Hepatocyte (in vitro differentiated cells): Measurements from ENCODE around the gene TAF6. TPM values are rescaled to one million over a fixed set of nuclear protein-coding genes. Genes with fewer than 3 reads are reported as not detected.

ENCODE experiments used
- DNase-seq: peaks from one replicate; pipeline ENCODE4 v3.0.0-alpha.2; 2016; ENCODE audit warnings: low spot score
- H2AFZ ChIP-seq: fragments of 200-600 bp; sonication (generic); 2 replicates; pipeline ENCODE4 v1.6.0; 2016; ENCODE audit warnings: antibody characterized with exemption, mild to moderate bottlenecking
- H3K27ac ChIP-seq: fragments of 200-600 bp; sonication (generic); 2 replicates; pipeline ENCODE4 v1.5.1; 2016; ENCODE audit warnings: mild to moderate bottlenecking
- H3K27me3 ChIP-seq: fragments of 200-600 bp; sonication (generic); 2 replicates; pipeline ENCODE4 v1.6.1; 2016
- H3K36me3 ChIP-seq: fragments of 200-600 bp; sonication (generic); replicated peaks from 2 replicates; pipeline ENCODE4 v1.5.1; 2016; ENCODE audit warnings: low read depth; ENCODE audit not compliant: insufficient read depth
- H3K4me1 ChIP-seq: fragments of 200-600 bp; sonication (generic); 2 replicates; pipeline ENCODE4 v1.5.1; 2016; ENCODE audit warnings: mild to moderate bottlenecking, moderate library complexity; ENCODE audit not compliant: insufficient read depth
- H3K4me2 ChIP-seq: fragments of 200-600 bp; sonication (generic); 2 replicates; pipeline ENCODE4 v1.6.0; 2016
- H3K4me3 ChIP-seq: fragments of 200-600 bp; sonication (generic); 2 replicates; pipeline ENCODE4 v1.5.1; 2016; ENCODE audit warnings: mild to moderate bottlenecking
- H3K79me2 ChIP-seq: fragments of 200-600 bp; sonication (generic); 2 replicates; pipeline ENCODE4 v1.6.0; 2017; ENCODE audit warnings: mild to moderate bottlenecking
- H3K9me2 ChIP-seq: fragments of 200-600 bp; sonication (generic); replicated peaks from 2 replicates; pipeline ENCODE4 v1.6.0; 2017; ENCODE audit warnings: mild to moderate bottlenecking; ENCODE audit not compliant: insufficient read depth
- H3K9me3 ChIP-seq: fragments of 200-600 bp; sonication (generic); 2 replicates; pipeline ENCODE4 v1.5.1; 2016; ENCODE audit warnings: low read depth, mild to moderate bottlenecking
- H4K20me1 ChIP-seq: fragments of 200-600 bp; sonication (generic); 2 replicates; pipeline ENCODE4 v1.6.0; 2016; ENCODE audit warnings: mild to moderate bottlenecking; ENCODE audit not compliant: insufficient read depth, poor library complexity, severe bottlenecking
- EZH2 ChIP-seq: fragments of 200-600 bp; sonication (generic); IDR thresholded peaks from 2 replicates; pipeline ENCODE4 v1.6.1; 2016; ENCODE audit warnings: antibody characterized with exemption, mild to moderate bottlenecking, borderline replicate concordance
- EZH2phosphoT487 ChIP-seq: fragments of 200-600 bp; sonication (generic); IDR thresholded peaks from one replicate; pipeline ENCODE4 v1.6.1; 2018; ENCODE audit warnings: antibody characterized with exemption, mild to moderate bottlenecking, low read depth, moderate library complexity; ENCODE audit not compliant: unreplicated experiment, severe bottlenecking
- WGBS: methylation state at CpG from one replicate; pipeline ENCODE4 v1.1.6; 2016; ENCODE audit warnings: low lambda C conversion rate; ENCODE audit errors: missing lambda C conversion rate; 5-methylcytosine and 5-hydroxymethylcytosine counted together
- polyA plus RNA-seq: library from polyadenylated mRNA; unstranded; fragments of >200 nt; fragmentation: Nextera tagmentation; extraction: Ambion mirVana; gene quantifications from 2 replicates; pipeline ENCODE4 v1.2.1, GENCODE V29; 2016
- total RNA-seq: library from RNA; depleted of rRNA; stranded (reverse); fragments of >200 nt; gene quantifications from 2 replicates; pipeline ENCODE4 v1.2.3, GENCODE V29; 2014
- TF ChIP-seq, protein P1 (sequence below): fragments of 200-600 bp; sonication (generic); IDR thresholded peaks from 2 replicates; pipeline ENCODE4 v1.5.1; 2016; ENCODE audit warnings: antibody characterized with exemption, mild to moderate bottlenecking; ENCODE audit not compliant: poor library complexity

The TAF6 gene
- total and polyA plus RNA-seq, 2 experiments from 2014 or later: 29.2 to 44.2 TPM

DNA sequence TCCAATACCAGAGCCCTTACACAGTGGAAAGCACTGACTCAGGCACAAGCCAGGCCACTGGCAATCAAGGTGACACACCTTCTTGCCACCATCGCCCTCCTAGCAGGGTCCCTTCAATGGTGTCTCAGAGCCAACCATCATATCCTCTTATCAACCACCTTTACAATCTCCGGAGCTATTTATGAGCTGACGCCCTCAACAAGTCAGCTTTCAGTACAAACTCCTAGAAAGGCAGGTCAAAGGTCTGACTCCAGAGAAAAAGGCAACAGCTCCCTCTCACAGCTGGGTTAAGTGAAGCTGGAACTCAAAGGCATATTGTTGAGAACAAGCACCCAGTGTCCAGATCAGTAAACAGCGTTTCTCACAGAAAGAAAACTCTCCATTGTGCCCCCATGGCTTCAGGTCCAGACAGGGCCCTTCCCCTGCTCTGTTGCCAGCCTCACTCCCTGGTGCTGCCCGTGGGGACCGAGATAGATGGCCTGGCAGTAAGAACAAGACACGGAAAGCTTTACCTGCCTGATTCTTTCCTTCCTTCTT lies 40.1 kb downstream of the TAF6 start:
- Histone ChIP-seq H3K4me1 (peaks cover 35% of the 10 kb centered on the region), H3K36me3 (peaks cover 24% of the 10 kb centered on the region), H3K9me3 (peaks cover 5% of the 10 kb centered on the region), H3K4me2 (peak overlapping the region; percentile 90), H3K4me3 (peak overlapping the region; percentile 77), H2AFZ (no peak overlapping the region), H4K20me1 (peaks cover 17% of the 10 kb centered on the region), H3K79me2 (peaks cover 72% of the 10 kb centered on the region), H3K27me3 (no peaks in the 10 kb centered on the region), H3K9me2 (no peaks in the 10 kb centered on the region), H3K27ac (peak overlapping the region; percentile 92)
- TF ChIP-seq EZH2: no peak
- TF ChIP-seq EZH2phosphoT487: no peak
- TF ChIP-seq, protein P1, sequence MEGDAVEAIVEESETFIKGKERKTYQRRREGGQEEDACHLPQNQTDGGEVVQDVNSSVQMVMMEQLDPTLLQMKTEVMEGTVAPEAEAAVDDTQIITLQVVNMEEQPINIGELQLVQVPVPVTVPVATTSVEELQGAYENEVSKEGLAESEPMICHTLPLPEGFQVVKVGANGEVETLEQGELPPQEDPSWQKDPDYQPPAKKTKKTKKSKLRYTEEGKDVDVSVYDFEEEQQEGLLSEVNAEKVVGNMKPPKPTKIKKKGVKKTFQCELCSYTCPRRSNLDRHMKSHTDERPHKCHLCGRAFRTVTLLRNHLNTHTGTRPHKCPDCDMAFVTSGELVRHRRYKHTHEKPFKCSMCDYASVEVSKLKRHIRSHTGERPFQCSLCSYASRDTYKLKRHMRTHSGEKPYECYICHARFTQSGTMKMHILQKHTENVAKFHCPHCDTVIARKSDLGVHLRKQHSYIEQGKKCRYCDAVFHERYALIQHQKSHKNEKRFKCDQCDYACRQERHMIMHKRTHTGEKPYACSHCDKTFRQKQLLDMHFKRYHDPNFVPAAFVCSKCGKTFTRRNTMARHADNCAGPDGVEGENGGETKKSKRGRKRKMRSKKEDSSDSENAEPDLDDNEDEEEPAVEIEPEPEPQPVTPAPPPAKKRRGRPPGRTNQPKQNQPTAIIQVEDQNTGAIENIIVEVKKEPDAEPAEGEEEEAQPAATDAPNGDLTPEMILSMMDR: no peak
- peak; percentile 69 for DNase-seq
- 75% methylated on average over 7 of the region's 7 CpGs for WGBS

DNA sequence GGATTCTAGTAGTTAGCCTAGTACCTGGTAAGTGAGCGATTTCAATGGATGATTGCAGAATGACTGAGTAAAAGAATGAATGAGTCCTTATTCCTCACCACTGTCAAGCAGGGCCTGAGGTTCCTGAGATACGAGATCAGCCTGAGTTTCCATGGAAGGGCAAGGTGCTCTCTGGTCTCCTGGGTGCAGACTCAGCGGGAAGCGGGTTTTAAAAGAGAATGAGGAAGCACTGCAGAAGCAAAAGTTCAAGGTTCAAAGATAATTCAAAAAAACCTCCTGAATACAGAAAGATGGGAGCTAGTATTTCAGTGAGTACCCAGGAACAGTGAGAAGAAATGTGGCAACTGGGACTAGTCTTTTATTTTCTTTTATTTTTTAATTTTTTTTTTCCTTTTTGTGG lies 42.0 kb downstream of the TAF6 start:
- Histone ChIP-seq H3K4me2 (peak overlapping the region; percentile 90), H3K27ac (peak overlapping the region; percentile 92), H3K4me3 (no peak overlapping the region), H3K4me1 (peaks cover 30% of the 10 kb centered on the region), H3K9me3 (peaks cover 20% of the 10 kb centered on the region), H3K9me2 (no peaks in the 10 kb centered on the region), H3K27me3 (no peaks in the 10 kb centered on the region), H4K20me1 (peaks cover 17% of the 10 kb centered on the region), H3K79me2 (peaks cover 79% of the 10 kb centered on the region), H3K36me3 (peaks cover 36% of the 10 kb centered on the region), H2AFZ (no peak overlapping the region)
- no peak for DNase-seq
- TF ChIP-seq, protein P1: no peak
- TF ChIP-seq EZH2 (no peak), EZH2phosphoT487 (no peak)
- WGBS: 85% methylated on average over 4 of the region's 4 CpGs

DNA sequence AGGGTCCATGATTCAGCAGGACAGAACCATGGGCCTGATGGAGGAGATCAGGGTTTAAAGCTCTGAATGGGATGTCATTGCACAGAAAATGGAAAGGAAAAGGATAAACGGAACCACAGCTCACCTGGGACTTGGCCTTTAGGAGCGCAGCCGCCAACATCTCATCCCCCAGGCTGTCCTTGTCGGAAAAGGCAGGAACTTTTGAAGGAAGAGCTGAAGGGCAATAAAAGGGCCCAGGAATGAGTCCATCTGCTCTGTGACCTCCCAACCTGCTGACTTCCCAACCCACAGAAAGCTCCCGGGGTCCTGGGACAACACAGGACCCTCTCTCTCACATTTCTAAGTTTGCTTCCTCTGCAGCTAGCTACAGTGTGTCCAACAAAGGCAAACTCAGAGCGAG lies 43.7 kb downstream of the TAF6 start:
- Histone ChIP-seq H3K4me3 (no peak overlapping the region), H3K9me2 (no peaks in the 10 kb centered on the region), H3K27ac (no peak overlapping the region), H3K79me2 (peaks cover 75% of the 10 kb centered on the region), H2AFZ (no peak overlapping the region), H3K4me2 (no peak overlapping the region), H3K36me3 (peaks cover 54% of the 10 kb centered on the region), H4K20me1 (peaks cover 17% of the 10 kb centered on the region), H3K27me3 (no peaks in the 10 kb centered on the region), H3K4me1 (peaks cover 25% of the 10 kb centered on the region), H3K9me3 (peaks cover 38% of the 10 kb centered on the region)
- TF ChIP-seq EZH2: no peak
- TF ChIP-seq EZH2phosphoT487: no peak
- TF ChIP-seq, protein P1: no peak
- no peak for DNase-seq
- 96% methylated on average over 6 of the region's 6 CpGs for WGBS
